Amniotic stem cell (primary cell): ENCODE measurements around the gene PIGV.

ENCODE experiments used
- DNase-seq: peaks from one replicate; lab custom pipeline; 2025; lab: John Stamatoyannopoulos, UW

The PIGV gene

GRCh38 chr1:26787706-26788514, at the start of gene PIGV:
Gene PIGV, plus strand, starts transcription at chr1:26787950. Its CDS starts 2,866 bp downstream, at chr1:26790816.
- peak; percentile 76 for DNase-seq

- DNase-seq: no peak
These were observed 48.3 kb upstream of the PIGV start for GRCh38 chr1:26739329-26739914.

- DNase-seq: no peak
These were observed 47.6 kb upstream of the PIGV start for GRCh38 chr1:26740023-26740634.

DNA sequence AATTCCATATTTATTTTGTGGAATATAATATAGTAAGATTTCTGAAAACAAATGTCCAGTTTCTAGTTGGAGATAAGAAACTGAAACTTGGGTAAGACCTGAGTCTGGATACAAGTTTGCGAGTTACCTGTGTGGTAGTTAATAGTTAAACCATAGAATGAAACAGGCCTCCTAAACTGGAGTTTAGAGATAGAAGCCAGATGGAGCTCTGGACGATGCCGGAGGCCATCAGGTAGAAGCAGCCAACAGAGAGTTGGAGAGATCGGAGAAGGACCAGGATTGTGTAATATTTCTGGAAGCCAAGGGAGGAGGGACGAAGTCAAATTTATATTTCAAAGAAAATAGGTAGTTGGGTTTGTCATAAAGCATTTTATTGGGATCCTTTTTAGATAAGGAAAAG, 46.8 kb upstream of the PIGV start:
- DNase-seq: no peak

DNA sequence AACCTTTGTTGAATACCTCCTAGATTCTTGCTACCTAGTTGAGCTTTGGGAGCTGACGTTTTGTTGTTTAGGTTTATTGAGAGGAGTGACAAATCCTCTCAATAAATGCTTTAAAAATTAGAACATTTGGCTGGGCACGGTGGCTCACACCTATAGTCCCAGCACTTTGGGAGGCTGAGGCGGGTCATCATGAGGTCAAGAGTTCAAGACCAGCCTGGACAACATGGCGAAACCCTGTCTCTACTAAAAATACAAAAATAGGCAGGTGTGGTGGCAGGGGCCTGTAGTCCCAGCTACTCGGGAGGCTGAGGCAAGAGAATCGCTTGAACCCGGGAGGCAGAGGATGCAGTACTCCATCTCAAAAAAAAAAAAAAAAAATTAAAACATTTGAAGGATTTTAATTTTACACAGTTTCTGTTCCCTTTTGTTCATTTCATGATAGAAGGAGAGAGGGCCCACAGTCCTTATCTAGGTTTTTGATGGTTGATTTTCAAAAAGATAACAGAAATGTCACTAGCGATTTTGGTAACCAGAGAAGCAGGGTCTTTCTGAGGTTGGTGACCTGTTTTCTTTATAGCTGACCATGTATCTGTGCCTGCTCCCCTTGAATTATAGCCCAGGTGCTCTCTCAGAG, 44.2 kb upstream of the PIGV start:
- no peak for DNase-seq

- DNase-seq: peak; percentile 56
These were observed 43.4 kb upstream of the PIGV start for GRCh38 chr1:26744075-26744959.

DNA sequence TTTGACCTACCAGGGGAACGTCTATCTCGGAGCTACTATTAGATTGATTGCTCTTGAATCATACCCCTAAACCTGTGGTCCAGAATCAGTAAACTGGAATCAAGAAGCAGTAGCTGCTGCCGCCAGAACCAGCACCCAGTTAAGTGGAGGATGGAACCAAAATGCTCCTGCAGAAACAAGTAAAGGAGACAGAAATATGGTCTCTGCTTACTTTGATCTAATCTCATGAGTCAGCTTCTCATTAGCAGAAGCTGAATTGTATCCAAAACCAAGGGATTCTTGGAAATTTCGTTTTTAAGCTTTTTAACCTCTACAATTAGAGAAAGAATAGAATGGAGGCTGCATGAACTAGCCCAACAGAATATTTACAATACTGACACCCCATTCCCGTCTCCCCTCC, 42.6 kb upstream of the PIGV start:
- DNase-seq: no peak

DNA sequence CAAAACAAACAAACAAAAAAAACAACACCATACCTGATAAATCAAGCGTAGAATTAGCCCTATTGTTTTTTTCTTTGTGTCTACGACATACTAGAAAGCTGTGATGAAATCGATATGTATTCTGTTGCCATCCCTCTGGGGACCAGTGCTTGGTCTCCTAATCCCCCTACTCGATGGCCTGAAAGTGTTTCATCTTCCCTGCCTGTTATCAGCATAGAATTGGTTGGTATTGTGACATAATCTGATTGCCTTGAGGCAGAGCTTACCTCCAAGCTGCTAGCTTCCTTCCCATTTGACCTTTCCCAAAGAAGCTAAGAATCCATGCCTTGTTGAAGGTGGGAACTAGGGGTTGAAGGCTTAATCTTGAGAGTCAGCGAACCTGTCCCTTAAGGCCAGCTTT, 40.7 kb upstream of the PIGV start:
- DNase-seq: no peak

GRCh38 chr1:26748351-26748750, 39.4 kb upstream of the PIGV start:
- no peak for DNase-seq

GRCh38 chr1:26749458-26749857, 38.3 kb upstream of the PIGV start:
- no peak for DNase-seq

DNA sequence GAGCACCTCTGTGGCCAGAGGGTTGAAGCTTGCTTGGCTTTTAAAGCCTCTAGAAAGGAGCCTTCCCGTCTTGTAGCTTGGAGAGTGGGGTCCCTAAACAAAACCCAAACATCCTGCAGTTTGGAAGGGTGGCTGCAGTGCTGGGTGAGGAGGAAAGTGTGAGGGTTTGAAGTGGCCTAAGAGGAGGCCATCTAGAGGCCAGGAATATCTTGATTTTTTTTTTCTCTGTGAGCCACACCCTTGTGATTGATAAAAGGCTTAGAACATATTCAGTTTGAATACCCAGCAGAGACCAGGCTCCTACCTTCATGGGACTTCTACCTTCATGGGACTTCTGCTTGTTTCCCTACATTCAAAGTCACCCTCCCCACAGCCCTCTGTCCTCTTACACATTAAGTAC, 37.3 kb upstream of the PIGV start:
- no peak for DNase-seq

DNA sequence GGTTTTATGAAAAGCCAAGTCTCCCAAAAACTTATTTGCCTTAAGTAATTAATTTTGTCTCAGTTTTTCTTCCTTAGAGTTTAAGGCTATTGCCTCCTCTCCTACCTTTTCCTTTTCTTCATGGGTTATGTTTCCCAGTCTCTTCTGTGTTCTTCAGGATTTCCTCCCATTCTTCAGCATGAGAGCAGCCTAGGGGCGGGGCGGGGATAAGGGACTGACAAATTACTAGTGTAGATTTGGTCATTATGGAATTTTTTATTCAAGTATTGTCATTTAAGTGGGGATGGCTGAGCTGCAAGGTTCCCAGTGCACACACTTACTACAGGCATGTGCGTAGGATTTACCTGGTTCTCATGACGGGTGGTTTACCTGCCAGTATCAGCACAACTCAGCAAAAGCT, 35.2 kb upstream of the PIGV start:
- no peak for DNase-seq

DNA sequence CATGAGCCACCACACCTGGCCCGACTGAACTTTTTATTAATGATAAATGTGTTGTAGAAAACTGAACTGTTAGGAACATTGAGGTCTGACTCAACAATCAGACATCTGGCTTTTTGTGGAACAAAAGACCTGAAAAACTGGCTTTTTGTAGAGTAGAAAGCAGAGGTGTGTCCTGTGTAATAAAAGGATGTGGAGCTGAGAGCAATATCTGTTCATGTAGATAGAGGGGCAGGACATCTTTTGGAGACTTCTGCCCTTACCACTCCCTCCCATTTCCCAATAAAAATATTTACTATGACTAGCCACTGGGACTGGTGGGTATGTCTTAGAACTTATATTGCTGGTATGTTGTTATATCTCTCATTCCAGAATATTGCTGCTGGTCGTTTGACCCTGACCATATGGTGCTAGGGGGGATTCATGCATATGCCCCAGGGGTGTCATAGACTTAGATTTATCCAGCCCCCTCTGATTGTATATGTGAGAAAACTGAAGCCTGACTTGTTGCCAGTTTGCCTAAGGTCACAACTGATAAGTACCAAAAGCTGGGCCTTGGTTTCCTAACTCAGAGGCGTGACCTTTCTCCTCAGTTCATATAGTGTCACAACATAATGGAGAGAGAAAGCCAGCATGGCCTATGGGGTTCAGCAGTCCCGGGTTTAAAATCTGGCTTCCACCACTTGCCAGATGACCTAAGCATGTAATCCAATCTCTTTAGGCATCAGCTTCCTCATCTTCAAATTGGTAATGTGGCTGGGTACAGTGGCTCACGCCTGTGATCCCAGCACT, 33.5 kb upstream of the PIGV start:
- no peak for DNase-seq

DNA sequence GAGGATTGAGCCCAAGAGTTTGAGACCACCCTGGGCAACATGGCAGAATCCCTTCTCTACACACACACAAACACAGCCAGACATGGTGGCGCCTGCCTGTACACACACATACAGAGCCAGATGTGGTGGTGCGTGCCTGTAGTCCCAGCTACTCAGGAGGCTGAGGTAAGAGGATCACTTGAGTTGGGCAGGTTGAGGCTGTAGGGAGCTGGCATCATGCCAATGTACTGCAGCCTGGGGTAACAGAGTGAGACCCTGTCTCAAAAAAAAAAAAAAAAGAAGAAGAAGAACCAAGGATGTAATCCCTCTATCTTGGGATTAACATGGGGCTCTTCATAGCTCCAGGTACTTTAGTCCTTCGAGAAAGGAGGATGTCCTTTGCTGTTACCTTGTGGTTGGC, 29.4 kb upstream of the PIGV start:
- DNase-seq: no peak

DNA sequence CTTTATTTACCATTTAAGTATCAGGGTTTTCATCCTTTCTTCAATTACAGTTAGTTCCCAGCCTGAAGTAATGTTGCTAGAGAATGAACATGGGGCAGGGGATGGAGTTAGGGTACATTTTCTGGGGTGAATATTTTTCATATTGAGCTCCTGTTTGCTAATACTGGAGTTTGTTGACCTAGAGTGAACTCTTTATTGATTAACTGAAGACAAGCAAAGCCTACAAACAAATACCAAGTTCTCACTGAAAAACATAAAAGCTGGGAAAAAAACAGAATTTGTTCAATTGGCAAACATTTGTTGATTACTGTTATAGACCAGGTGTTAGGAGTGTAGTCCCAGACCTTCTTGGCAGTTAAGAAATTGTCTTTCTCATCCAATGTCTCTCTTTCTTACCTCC, 28.2 kb upstream of the PIGV start:
- DNase-seq: no peak

DNA sequence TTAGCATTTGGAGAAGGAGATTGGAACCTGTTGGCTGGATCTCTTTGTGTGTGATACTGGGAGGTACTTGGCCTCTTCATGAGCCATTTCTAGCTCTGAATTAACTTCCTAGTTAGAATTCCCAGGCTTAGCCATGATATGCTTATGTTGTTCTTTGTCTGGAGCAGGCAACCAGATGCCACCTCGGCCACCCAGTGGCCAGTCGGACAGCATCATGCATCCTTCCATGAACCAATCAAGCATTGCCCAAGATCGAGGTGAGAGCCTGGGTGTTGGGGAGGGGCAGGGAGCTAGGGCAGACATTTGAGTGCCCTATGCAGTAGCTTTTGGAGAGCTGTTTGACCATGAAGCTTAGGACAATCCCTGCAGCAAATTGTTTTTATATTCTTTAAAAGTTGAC, 26.5 kb upstream of the PIGV start:
- DNase-seq: no peak

DNA sequence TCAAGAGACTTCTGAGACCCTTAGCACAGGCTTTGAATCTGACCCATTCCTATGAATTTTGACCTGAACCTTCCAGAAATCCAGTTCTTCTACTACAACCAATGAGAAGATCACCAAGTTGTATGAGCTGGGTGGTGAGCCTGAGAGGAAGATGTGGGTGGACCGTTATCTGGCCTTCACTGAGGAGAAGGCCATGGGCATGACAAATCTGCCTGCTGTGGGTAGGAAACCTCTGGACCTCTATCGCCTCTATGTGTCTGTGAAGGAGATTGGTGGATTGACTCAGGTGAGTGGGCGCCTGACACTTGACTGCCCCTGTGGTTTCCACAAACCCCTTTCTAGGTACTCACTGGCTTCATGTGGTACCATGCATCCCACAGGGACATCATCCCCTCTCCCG, 20.0 kb upstream of the PIGV start:
- no peak for DNase-seq

DNA sequence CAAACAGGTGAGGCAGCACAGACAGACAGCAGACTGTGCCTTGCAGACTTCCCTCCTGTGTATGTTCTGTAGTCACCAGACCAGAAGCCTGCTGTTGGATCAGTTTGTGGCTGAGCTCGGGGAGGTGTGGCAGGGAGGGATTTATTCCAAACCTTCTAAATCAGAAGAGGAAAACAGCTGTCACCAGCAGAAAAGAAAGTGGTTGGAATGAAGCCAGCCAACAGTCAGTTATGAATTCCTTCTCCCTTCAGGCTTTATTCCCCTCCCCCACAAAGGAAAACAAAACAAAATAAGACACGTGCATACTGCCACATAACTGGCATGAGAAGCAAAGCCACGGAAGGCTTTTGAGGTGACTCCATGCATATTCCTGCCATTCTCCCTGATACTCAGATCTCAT, 19.0 kb upstream of the PIGV start:
- no peak for DNase-seq

DNA sequence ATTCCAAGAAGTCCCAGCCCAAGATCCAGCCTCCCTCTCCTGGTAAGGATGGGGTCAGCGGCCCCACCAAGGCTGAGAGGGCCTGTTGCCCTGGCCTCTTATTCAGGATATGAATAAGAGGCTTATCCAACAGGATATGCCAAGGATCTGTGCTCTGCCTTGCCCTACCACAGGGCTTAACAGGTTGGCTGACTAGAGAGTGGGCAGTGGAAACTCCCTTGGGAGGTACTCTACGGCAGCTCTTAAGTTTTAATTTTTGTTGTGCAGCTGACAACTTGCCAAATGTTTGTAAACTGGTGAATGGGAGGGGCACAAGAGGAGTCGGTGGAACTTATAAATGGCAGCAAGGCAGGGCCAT, 16.5 kb upstream of the PIGV start:
- no peak for DNase-seq

- peak; percentile 89 for DNase-seq
These were observed 16.0 kb upstream of the PIGV start for GRCh38 chr1:26771643-26772321.

DNA sequence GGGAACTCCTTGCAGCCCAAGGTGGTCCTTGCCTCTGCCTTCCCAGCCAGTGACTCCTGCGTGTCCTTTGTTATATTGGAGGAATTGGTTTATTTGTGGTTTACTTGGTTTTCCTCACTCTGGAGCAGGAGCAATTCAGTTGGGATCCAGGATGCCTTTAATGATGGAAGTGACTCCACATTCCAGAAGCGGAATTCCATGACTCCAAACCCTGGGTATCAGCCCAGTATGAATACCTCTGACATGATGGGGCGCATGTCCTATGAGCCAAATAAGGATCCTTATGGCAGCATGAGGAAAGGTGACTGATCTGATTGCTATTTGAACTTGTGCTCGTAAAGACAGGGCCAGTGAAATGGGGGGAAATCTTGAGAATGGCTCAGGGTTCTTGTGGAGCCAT, 15.1 kb upstream of the PIGV start:
- DNase-seq: peak; percentile 84
